ENCODE results near the gene PRDM5. TPM values are rescaled to one million over a fixed set of nuclear protein-coding genes. Genes with fewer than 3 reads are reported as not detected.
A peak's percentile ranks its signal among the peaks of the same experiment; 100 is the strongest.

The PRDM5 gene
- total RNA-seq, 6 donors from 2014 or later, result 8.0 to 28.3 (median 18.9) TPM

DNA sequence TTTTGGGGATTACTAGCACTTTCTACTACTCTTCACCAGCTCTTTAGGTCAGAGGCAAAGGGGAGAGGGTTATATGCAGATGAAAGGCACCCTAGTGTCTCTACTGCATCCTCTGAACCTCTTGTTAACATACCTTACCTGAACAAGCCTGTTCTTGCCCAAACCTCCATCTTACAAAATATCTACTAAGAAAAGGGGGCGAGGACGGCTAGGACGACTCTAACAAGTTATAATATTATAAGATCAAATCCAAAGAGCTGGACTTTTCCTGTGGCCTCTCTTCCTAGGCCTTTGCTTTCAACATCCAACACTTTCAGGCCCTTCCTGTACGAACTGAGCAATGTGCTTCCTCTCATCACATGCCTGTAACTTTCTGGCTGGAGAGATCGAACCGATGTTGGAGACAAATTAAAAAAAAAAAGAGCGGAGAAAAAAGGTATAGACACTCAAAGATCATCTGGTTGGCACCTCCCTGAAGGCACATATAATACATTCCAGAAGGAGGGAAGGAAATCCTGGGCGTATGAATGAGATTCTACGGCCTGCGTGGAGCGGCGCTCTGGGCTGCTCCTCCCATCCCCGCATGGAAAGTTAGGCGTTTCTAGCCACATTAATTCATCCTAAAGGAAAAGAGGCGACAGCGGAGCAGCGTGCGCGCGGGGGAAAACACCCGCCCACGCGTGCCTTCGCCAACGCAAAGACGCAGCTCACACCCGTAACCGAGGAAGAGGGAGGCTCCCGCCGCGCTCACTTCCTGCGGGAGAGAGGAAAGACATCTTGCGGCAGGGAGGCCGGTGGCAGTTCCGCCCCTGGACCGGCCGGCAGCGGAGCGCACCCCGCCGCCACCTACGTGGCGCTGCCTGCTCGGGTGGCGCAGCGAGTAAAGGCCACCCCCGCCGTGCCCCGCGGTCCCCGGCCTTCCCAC is 808 bp downstream of the PRDM5 start:
- Histone ChIP-seq H3K9me3 (no peaks in the 10 kb centered on the region), H3K27ac (peak overlapping the region; percentile 93 to 99 (median 95)), H3K4me1 (peaks cover 14 to 31% (median 19%) of the 10 kb centered on the region in 4 donors), H3K4me3 (peak overlapping the region; percentile 74 to 86 (median 74)), H3K36me3 (no peaks in the 10 kb centered on the region), H3K27me3 (peaks cover 0 to 10% (median 0%) of the 10 kb centered on the region in 4 donors)
- TF ChIP-seq EP300 (IDR thresholded peaks at IDR 0.05) (no peak), POLR2AphosphoS5 (IDR thresholded peaks at IDR 0.05) (peak; percentile 77 to 85), POLR2A (IDR thresholded peaks at IDR 0.05) (peak in 3 of 4 donors; percentile 42 to 70 (median 44))
- TF ChIP-seq, protein P1, sequence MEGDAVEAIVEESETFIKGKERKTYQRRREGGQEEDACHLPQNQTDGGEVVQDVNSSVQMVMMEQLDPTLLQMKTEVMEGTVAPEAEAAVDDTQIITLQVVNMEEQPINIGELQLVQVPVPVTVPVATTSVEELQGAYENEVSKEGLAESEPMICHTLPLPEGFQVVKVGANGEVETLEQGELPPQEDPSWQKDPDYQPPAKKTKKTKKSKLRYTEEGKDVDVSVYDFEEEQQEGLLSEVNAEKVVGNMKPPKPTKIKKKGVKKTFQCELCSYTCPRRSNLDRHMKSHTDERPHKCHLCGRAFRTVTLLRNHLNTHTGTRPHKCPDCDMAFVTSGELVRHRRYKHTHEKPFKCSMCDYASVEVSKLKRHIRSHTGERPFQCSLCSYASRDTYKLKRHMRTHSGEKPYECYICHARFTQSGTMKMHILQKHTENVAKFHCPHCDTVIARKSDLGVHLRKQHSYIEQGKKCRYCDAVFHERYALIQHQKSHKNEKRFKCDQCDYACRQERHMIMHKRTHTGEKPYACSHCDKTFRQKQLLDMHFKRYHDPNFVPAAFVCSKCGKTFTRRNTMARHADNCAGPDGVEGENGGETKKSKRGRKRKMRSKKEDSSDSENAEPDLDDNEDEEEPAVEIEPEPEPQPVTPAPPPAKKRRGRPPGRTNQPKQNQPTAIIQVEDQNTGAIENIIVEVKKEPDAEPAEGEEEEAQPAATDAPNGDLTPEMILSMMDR (IDR thresholded peaks at IDR 0.05), result no peak
- peak; percentile 87 to 89 for ATAC-seq (ENCODE audit: low FRiP score in 2 of 2)
- WGBS, 2 donors, result 3 to 10% methylated on average over 14 to 45 of the region's 51 CpGs
- DNase-seq, result peak; percentile 60 to 91

DNA sequence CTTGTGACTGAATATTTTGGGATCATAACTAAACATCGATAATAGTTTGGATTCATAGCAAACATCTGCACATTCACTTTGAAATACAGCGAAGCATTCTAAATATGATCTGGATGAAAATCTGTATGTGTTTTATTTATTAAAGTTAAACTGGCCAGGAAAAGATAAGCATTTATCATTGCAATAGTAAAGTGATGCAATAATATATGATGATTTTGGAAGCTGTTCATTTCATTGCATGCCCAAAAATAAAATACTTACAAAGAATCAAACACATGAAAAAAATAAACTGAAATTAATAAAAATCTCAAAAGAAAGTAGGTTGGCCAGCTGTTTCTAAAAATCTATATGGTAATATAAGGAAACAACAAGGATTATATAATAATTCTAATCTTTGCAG is 1.9 kb downstream of the PRDM5 start:
- Histone ChIP-seq H3K27ac (peak overlapping the region in 2 of 4 donors; percentile 95 to 99), H3K9me3 (no peaks in the 10 kb centered on the region), H3K27me3 (peaks cover 0 to 10% (median 0%) of the 10 kb centered on the region in 4 donors), H3K4me1 (peaks cover 14 to 31% (median 19%) of the 10 kb centered on the region in 4 donors), H3K4me3 (no peak overlapping the region), H3K36me3 (no peaks in the 10 kb centered on the region)
- DNase-seq, result no peak
- no peak for ATAC-seq (ENCODE audit: low FRiP score in 2 of 2)
- no peak for TF ChIP-seq POLR2AphosphoS5 (IDR thresholded peaks at IDR 0.05)
- no peak for TF ChIP-seq EP300 (IDR thresholded peaks at IDR 0.05)
- no peak for TF ChIP-seq POLR2A (IDR thresholded peaks at IDR 0.05)
- TF ChIP-seq, protein P1 (IDR thresholded peaks at IDR 0.05), result no peak
- WGBS, 2 donors, result 73 to 82% methylated on average over 2 of the region's 2 CpGs

- ATAC-seq (ENCODE audit: low FRiP score in 2 of 2) (no peak), DNase-seq (no peak)
- Histone ChIP-seq H3K4me3 (no peak overlapping the region), H3K4me1 (peaks cover 14 to 31% (median 19%) of the 10 kb centered on the region in 4 donors), H3K27me3 (peaks cover 0 to 10% (median 0%) of the 10 kb centered on the region in 4 donors), H3K27ac (peak overlapping the region in 2 of 4 donors; percentile 37 to 53), H3K36me3 (no peaks in the 10 kb centered on the region), H3K9me3 (no peaks in the 10 kb centered on the region)
- 93 to 95% methylated on average over 1 of the region's 1 CpG for WGBS, 2 donors
- TF ChIP-seq POLR2A (IDR thresholded peaks at IDR 0.05) (no peak), POLR2AphosphoS5 (IDR thresholded peaks at IDR 0.05) (no peak), EP300 (IDR thresholded peaks at IDR 0.05) (no peak)
- TF ChIP-seq, protein P1 (IDR thresholded peaks at IDR 0.05), result no peak
Observed at GRCh38 chr4:120919358-120919757, 3.2 kb downstream of the PRDM5 start.

DNA sequence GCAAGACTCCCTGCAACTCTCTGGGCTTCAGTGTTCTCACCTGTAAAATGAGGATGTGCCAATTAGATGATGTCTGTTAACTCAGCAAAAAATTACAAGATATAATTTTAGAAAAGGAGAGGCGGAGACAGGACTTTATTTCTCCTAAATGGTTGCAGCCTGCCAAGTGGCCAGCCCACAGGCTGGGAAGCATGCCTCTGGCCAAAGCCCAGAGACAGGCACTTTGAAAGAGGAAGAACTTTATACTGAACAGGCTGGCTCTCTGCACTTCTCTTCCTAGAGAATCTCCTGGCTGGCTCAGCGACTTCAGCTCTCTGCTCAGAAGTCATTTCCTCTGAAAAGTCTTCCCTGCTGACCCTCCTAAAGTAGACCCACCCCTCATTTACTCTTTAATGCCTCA is 3.7 kb downstream of the PRDM5 start:
- H3K27me3 ChIP-seq, result peaks cover 0 to 10% (median 0%) of the 10 kb centered on the region in 4 donors
- DNase-seq (peak in 1 of 2 donors; percentile 28), ATAC-seq (ENCODE audit: low FRiP score in 2 of 2) (no peak)
- no peaks in the 10 kb centered on the region for H3K9me3 ChIP-seq
- H3K4me1 ChIP-seq, result peaks cover 14 to 31% (median 19%) of the 10 kb centered on the region in 4 donors
- no peaks in the 10 kb centered on the region for H3K36me3 ChIP-seq
- TF ChIP-seq, protein P1 (IDR thresholded peaks at IDR 0.05), result no peak
- TF ChIP-seq POLR2A (IDR thresholded peaks at IDR 0.05) (no peak), POLR2AphosphoS5 (IDR thresholded peaks at IDR 0.05) (no peak), EP300 (IDR thresholded peaks at IDR 0.05) (no peak)
- H3K4me3 ChIP-seq, result no peak overlapping the region
- H3K27ac ChIP-seq, result peak overlapping the region in 2 of 4 donors; percentile 37 to 53
- WGBS, 2 donors, result 20 to 28% methylated on average over 2 of the region's 2 CpGs
